Measurements from ENCODE around the gene DAAM1. TPM values are rescaled to one million over a fixed set of nuclear protein-coding genes. Genes with fewer than 3 reads are reported as not detected.

The DAAM1 gene
- total and polyA plus RNA-seq, 10 donors, result 8.3 to 76.1 (median 35.2) TPM

DNA sequence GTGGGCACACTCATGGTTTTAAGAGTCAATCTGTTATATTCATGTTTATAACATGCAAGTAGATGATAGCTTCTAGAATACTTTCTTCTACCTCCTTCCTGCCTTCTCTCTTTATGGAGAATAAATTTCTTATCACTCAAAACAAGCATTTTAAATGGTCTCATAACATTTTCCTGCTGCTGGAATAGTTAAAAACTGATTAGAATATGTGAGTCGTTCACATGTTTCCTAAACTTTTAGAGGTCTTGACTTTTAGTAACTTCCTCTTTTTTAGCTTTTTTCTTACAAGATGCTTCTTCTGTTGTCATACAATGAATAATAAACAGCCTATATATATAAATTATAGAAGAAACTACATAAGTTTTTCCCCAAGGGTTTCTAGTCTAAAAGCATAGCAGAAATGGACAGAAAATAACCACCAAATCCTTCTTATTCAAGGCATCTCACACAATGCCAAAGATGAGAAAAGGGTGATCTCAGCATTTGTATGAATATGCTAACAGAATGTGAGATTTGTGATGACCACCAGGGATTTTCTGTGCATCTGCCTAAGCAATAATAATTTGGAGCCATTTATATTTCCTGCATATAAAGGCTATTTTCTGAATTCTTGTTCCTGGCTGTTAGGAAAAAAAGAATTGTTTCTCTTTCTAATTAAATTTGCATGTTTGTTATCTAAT is 127.8 kb downstream of the DAAM1 start:
- H3K27ac ChIP-seq, result no peak overlapping the region
- 3 to 17% (median 8%) methylated on average over 1 of the region's 1 CpG for WGBS, 5 donors

DNA sequence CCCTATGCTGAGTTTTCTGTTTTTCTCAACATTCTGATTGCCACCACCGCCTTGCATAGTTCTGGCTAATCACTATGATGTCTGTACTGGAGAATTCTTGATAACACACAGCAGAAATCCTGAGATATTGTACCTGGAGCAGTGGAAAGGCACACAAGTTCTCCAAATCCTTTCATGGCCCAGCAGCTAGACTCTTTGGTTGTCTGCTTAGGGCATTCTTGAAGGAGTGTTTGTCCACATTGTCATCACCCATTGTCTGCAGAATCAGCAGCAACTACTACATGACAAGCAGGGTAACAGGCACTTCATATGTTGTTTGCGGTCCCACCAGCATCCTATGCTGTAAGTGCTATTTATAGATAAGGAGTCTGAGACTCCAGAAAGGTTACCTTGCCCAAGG is 128.9 kb downstream of the DAAM1 start:
- H3K36me3 ChIP-seq, result no peaks in the 10 kb centered on the region
- WGBS, 5 donors, result 92 to 100% (median 97%) methylated on average over 2 of the region's 2 CpGs
- H3K4me3 ChIP-seq, result no peak overlapping the region
- no peaks in the 10 kb centered on the region for H3K27me3 ChIP-seq (replicated peaks in 1 of 7)
- no peak for DNase-seq
- H3K27ac ChIP-seq, result no peak overlapping the region
- peaks cover 9 to 39% (median 21%) of the 10 kb centered on the region in 6 donors for H3K4me1 ChIP-seq
- TF ChIP-seq POLR2AphosphoS5 (IDR thresholded peaks at IDR 0.05), result no peak
- no peak for TF ChIP-seq POLR2A (IDR thresholded peaks at IDR 0.05)
- TF ChIP-seq, protein P1, sequence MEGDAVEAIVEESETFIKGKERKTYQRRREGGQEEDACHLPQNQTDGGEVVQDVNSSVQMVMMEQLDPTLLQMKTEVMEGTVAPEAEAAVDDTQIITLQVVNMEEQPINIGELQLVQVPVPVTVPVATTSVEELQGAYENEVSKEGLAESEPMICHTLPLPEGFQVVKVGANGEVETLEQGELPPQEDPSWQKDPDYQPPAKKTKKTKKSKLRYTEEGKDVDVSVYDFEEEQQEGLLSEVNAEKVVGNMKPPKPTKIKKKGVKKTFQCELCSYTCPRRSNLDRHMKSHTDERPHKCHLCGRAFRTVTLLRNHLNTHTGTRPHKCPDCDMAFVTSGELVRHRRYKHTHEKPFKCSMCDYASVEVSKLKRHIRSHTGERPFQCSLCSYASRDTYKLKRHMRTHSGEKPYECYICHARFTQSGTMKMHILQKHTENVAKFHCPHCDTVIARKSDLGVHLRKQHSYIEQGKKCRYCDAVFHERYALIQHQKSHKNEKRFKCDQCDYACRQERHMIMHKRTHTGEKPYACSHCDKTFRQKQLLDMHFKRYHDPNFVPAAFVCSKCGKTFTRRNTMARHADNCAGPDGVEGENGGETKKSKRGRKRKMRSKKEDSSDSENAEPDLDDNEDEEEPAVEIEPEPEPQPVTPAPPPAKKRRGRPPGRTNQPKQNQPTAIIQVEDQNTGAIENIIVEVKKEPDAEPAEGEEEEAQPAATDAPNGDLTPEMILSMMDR (IDR thresholded peaks at IDR 0.05 in 8 of 11, conservative IDR thresholded peaks at IDR 0.05 in 3 of 11), result no peak
- intact Hi-C loops (cut with DNase I; ENCODE audit: low total_unique reads), result no loop called here
- H3K9me3 ChIP-seq, result no peaks in the 10 kb centered on the region

More for the DNA sequence above, 127.8 kb downstream of the DAAM1 start:
- H3K4me3 ChIP-seq, result no peak overlapping the region
- no peak for DNase-seq
- TF ChIP-seq, protein P1 (IDR thresholded peaks at IDR 0.05 in 8 of 11, conservative IDR thresholded peaks at IDR 0.05 in 3 of 11), result no peak
- TF ChIP-seq POLR2A (IDR thresholded peaks at IDR 0.05) (no peak), POLR2AphosphoS5 (IDR thresholded peaks at IDR 0.05) (no peak)
- no peaks in the 10 kb centered on the region for H3K36me3 ChIP-seq
- H3K4me1 ChIP-seq, result peaks cover 9 to 32% (median 17%) of the 10 kb centered on the region in 6 donors
- intact Hi-C loops (cut with DNase I; ENCODE audit: low total_unique reads), result no loop called here
- H3K27me3 ChIP-seq (replicated peaks in 1 of 7), result no peaks in the 10 kb centered on the region
- H3K9me3 ChIP-seq, result no peaks in the 10 kb centered on the region

DNA sequence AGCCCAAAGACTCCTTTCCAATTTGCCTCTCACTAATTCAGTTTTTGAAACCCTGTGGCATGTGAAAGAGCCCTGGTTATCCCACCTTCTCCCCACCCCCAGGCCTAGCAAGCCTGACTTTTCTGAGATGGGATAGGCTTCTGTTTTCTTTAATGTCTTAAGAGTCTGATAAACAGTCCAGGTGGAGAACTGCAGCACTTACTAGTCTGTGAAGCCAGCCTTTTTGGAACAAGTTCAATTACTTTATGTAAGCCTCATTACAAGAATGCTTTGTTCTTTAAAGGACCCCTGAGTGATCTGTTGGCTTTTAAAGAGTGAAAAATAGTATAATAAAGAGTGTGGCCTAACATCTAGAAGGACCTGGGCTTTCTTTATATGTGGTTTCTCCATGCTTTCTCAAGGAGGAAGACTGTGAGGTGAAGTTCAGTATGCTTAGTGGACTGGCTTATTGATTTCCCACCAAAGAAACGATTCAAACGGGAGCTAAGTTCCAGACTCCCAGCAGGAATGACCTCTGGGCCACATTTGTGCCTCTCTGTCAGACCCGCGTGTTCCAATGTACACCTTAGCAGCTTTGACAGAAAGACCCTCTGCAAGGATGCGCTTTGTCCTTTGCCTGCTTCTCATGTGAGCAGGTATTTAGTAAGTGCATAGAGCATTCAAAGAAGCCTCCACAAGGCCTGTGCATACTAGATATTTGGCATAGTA is 129.5 kb downstream of the DAAM1 start:
- Histone ChIP-seq H3K27ac (peak overlapping the region in 5 of 8 donors; percentile 10 to 64 (median 31)), H3K27me3 (replicated peaks in 1 of 7) (no peaks in the 10 kb centered on the region), H3K4me1 (peaks cover 9 to 39% (median 21%) of the 10 kb centered on the region in 6 donors), H3K36me3 (peaks cover 0 to 2% (median 0%) of the 10 kb centered on the region in 6 donors), H3K4me3 (no peak overlapping the region), H3K9me3 (no peaks in the 10 kb centered on the region)
- intact Hi-C loops (cut with DNase I; ENCODE audit: low total_unique reads), result no loop called here
- no peak for DNase-seq
- no peak for TF ChIP-seq POLR2AphosphoS5 (IDR thresholded peaks at IDR 0.05)
- no peak for TF ChIP-seq POLR2A (IDR thresholded peaks at IDR 0.05)
- 89 to 98% (median 90%) methylated on average over 5 of the region's 5 CpGs for WGBS, 5 donors

DNA sequence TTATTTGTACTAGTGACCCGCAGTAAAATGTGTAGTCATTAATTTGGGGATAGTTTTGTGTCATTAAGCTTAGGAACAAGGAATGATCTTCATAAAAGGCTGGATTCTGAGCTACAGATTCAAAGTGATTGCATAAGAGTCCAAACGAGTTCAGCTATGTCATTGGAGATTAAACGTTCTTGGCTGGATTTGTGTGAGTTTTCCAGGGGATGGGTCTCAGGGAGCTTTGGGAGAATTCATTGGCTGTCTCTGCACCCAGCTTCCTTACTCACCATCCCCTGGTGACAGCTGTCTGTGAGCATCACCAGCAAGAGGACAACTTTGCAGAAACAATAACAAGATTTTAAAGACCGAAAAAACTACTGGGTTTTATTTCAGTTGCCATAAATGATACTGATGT is 130.4 kb downstream of the DAAM1 start:
- TF ChIP-seq POLR2AphosphoS5 (IDR thresholded peaks at IDR 0.05) (no peak), POLR2A (IDR thresholded peaks at IDR 0.05) (no peak)
- TF ChIP-seq, protein P1 (IDR thresholded peaks at IDR 0.05 in 8 of 11, conservative IDR thresholded peaks at IDR 0.05 in 3 of 11), result no peak
- Histone ChIP-seq H3K27me3 (replicated peaks in 1 of 7) (no peaks in the 10 kb centered on the region), H3K9me3 (no peaks in the 10 kb centered on the region), H3K36me3 (peaks cover 0 to 9% (median 0%) of the 10 kb centered on the region in 6 donors), H3K27ac (peak overlapping the region in 3 of 8 donors; percentile 31 to 64 (median 47)), H3K4me3 (no peak overlapping the region), H3K4me1 (peaks cover 9 to 39% (median 21%) of the 10 kb centered on the region in 6 donors)
- intact Hi-C loops (cut with DNase I; ENCODE audit: low total_unique reads), result no loop called here
- DNase-seq, result no peak
- WGBS, 5 donors, result 72 to 88% (median 78%) methylated on average over 4 of the region's 4 CpGs

Measured in spleen (tissue), 11 donors.